Dendritic cell treated with granulocyte-macrophage colony-stimulating factor and Interleukin-4, amounts not matched to agents 40 ng/mL and 50 ng/mL, for 4 days (primary cell): ENCODE measurements around the gene DCAF11.

Experiments
- H3K27ac Mint-ChIP-seq: one replicate; pipeline ENCODE4 v1.8.0; 2022; ENCODE audit warnings: mild to moderate bottlenecking, mixed read lengths
- H3K27me3 Mint-ChIP-seq: one replicate; pipeline ENCODE4 v1.8.0; 2022; ENCODE audit warnings: mild to moderate bottlenecking, mixed read lengths
- H3K36me3 Mint-ChIP-seq: one replicate; pipeline ENCODE4 v1.8.0; 2022; ENCODE audit warnings: low read depth, mixed read lengths
- H3K4me1 Mint-ChIP-seq: one replicate; pipeline ENCODE4 v1.8.0; 2022; ENCODE audit warnings: low read depth, mixed read lengths
- H3K4me3 Mint-ChIP-seq: one replicate; pipeline ENCODE4 v1.8.0; 2022; ENCODE audit warnings: mild to moderate bottlenecking, moderate library complexity, mixed read lengths
- H3K9me3 Mint-ChIP-seq: one replicate; pipeline ENCODE4 v1.8.0; 2022; ENCODE audit warnings: mixed read lengths
- intact Hi-C: fragments of 100-400 bp; cut with micrococcal nuclease; formaldehyde crosslinking; loops from one replicate; pipeline ENCODE4 v1.15.0; 2022

DCAF11 gene

GRCh38 chr14:24130380-24130716 lies 15.8 kb downstream of the DCAF11 start, which contains the start of gene FITM1:
FITM1 (plus strand) TSS chr14:24130659; CDS start chr14:24131564, 905 bp downstream.
- no peaks in the 10 kb centered on the region for H3K9me3 Mint-ChIP-seq
- intact Hi-C loops: no loop called here
- H3K27ac Mint-ChIP-seq: no peak within 1 kb of the TSS
- peaks cover 25% of the 10 kb centered on the region for H3K36me3 Mint-ChIP-seq
- H3K4me3 Mint-ChIP-seq: no peak within 1 kb of the TSS
- H3K27me3 Mint-ChIP-seq: no peaks in the 10 kb centered on the region
- peaks cover 21% of the 10 kb centered on the region for H3K4me1 Mint-ChIP-seq

GRCh38 chr14:24130717-24131548 lies 16.4 kb downstream of the DCAF11 start:
- no peak overlapping the region for H3K4me3 Mint-ChIP-seq
- no peaks in the 10 kb centered on the region for H3K27me3 Mint-ChIP-seq
- intact Hi-C loops: no loop called here
- H3K27ac Mint-ChIP-seq: no peak overlapping the region
- H3K36me3 Mint-ChIP-seq: peaks cover 23% of the 10 kb centered on the region
- H3K4me1 Mint-ChIP-seq: peaks cover 25% of the 10 kb centered on the region
- no peaks in the 10 kb centered on the region for H3K9me3 Mint-ChIP-seq

GRCh38 chr14:24131549-24131966 lies 17.0 kb downstream of the DCAF11 start:
- H3K4me1 Mint-ChIP-seq: peaks cover 28% of the 10 kb centered on the region
- H3K27me3 Mint-ChIP-seq: no peaks in the 10 kb centered on the region
- intact Hi-C loops: no loop called here
- no peak overlapping the region for H3K4me3 Mint-ChIP-seq
- H3K36me3 Mint-ChIP-seq: peaks cover 26% of the 10 kb centered on the region
- H3K9me3 Mint-ChIP-seq: no peaks in the 10 kb centered on the region
- no peak overlapping the region for H3K27ac Mint-ChIP-seq

- H3K27me3 Mint-ChIP-seq: no peaks in the 10 kb centered on the region
- peaks cover 34% of the 10 kb centered on the region for H3K4me1 Mint-ChIP-seq
- H3K36me3 Mint-ChIP-seq: peaks cover 32% of the 10 kb centered on the region
- intact Hi-C loops: no loop called here
- H3K9me3 Mint-ChIP-seq: no peaks in the 10 kb centered on the region
- no peak overlapping the region for H3K4me3 Mint-ChIP-seq
- H3K27ac Mint-ChIP-seq: peak overlapping the region; percentile 52
Observed at GRCh38 chr14:24132061-24132685, 17.6 kb downstream of the DCAF11 start.

- Mint-ChIP-seq H3K27me3 (no peaks in the 10 kb centered on the region), H3K4me3 (no peak overlapping the region), H3K36me3 (peaks cover 40% of the 10 kb centered on the region), H3K9me3 (no peaks in the 10 kb centered on the region), H3K4me1 (peaks cover 42% of the 10 kb centered on the region), H3K27ac (no peak overlapping the region)
- intact Hi-C loops: no loop called here
Observed at GRCh38 chr14:24132976-24133375, 18.4 kb downstream of the DCAF11 start.

GRCh38 chr14:24133735-24134134 lies 19.2 kb downstream of the DCAF11 start:
- Mint-ChIP-seq H3K4me1 (peaks cover 50% of the 10 kb centered on the region), H3K9me3 (no peaks in the 10 kb centered on the region), H3K27ac (no peak overlapping the region), H3K27me3 (no peaks in the 10 kb centered on the region), H3K4me3 (no peak overlapping the region), H3K36me3 (peaks cover 48% of the 10 kb centered on the region)
- intact Hi-C loops: no loop called here

GRCh38 chr14:24135584-24135833 lies 20.9 kb downstream of the DCAF11 start:
- peak overlapping the region; percentile 76 for H3K27ac Mint-ChIP-seq
- intact Hi-C loops: no loop called here
- H3K27me3 Mint-ChIP-seq: no peaks in the 10 kb centered on the region
- peaks cover 60% of the 10 kb centered on the region for H3K36me3 Mint-ChIP-seq
- H3K4me1 Mint-ChIP-seq: peaks cover 64% of the 10 kb centered on the region
- H3K4me3 Mint-ChIP-seq: peak overlapping the region; percentile 85
- no peaks in the 10 kb centered on the region for H3K9me3 Mint-ChIP-seq

- no peaks in the 10 kb centered on the region for H3K27me3 Mint-ChIP-seq
- H3K4me1 Mint-ChIP-seq: peaks cover 64% of the 10 kb centered on the region
- peak within 1 kb of the TSS; percentile 85 for H3K4me3 Mint-ChIP-seq
- H3K36me3 Mint-ChIP-seq: peaks cover 61% of the 10 kb centered on the region
- no peaks in the 10 kb centered on the region for H3K9me3 Mint-ChIP-seq
- peak within 1 kb of the TSS; percentile 76 for H3K27ac Mint-ChIP-seq
- intact Hi-C loops: loop anchor here (1.0 kb wide), 1 partner anchor 21 kb away; no protein-coding TSS in a partner anchor
Observed at GRCh38 chr14:24135834-24136683, 21.5 kb downstream of the DCAF11 start, which contains the start of gene PSME1. PSME1 (plus strand) TSS chr14:24136194; CDS start chr14:24136263, 69 bp downstream.

- Mint-ChIP-seq H3K9me3 (no peaks in the 10 kb centered on the region), H3K27ac (peak overlapping the region; percentile 76), H3K4me3 (peak overlapping the region; percentile 85), H3K27me3 (no peaks in the 10 kb centered on the region), H3K36me3 (peaks cover 57% of the 10 kb centered on the region), H3K4me1 (peaks cover 62% of the 10 kb centered on the region)
- intact Hi-C loops: loop anchor here (1.0 kb wide), 1 partner anchor 22 kb away; no protein-coding TSS in a partner anchor
Observed at GRCh38 chr14:24136684-24137528, 22.3 kb downstream of the DCAF11 start.

GRCh38 chr14:24137529-24138395 lies 23.2 kb downstream of the DCAF11 start:
- H3K9me3 Mint-ChIP-seq: no peaks in the 10 kb centered on the region
- intact Hi-C loops: no loop called here
- no peaks in the 10 kb centered on the region for H3K27me3 Mint-ChIP-seq
- H3K4me1 Mint-ChIP-seq: peaks cover 66% of the 10 kb centered on the region
- H3K27ac Mint-ChIP-seq: peak overlapping the region; percentile 76
- no peak overlapping the region for H3K4me3 Mint-ChIP-seq
- H3K36me3 Mint-ChIP-seq: peaks cover 52% of the 10 kb centered on the region

- no peaks in the 10 kb centered on the region for H3K9me3 Mint-ChIP-seq
- peak overlapping the region; percentile 76 for H3K27ac Mint-ChIP-seq
- intact Hi-C loops: no loop called here
- no peaks in the 10 kb centered on the region for H3K27me3 Mint-ChIP-seq
- H3K4me1 Mint-ChIP-seq: peaks cover 67% of the 10 kb centered on the region
- H3K4me3 Mint-ChIP-seq: no peak overlapping the region
- peaks cover 57% of the 10 kb centered on the region for H3K36me3 Mint-ChIP-seq
Observed at GRCh38 chr14:24138396-24139271, 24.1 kb downstream of the DCAF11 start.
